Measurements from ENCODE around the gene ALG12. TPM values are rescaled to one million over a fixed set of nuclear protein-coding genes. Genes with fewer than 3 reads are reported as not detected.
"Not testable (repeated sequence)": the region's sequence is repeated elsewhere in the genome, so short reads cannot be mapped to it uniquely, and the experiment has no call there.

Gene ALG12
- polyA plus RNA-seq, 3 donors from 2014 or later: 11.7 to 26.6 (median 12.6) TPM

GRCh38 chr22:49856766-49857618 lies 61.2 kb downstream of the ALG12 start:
- Mint-ChIP-seq H3K4me1 (peaks cover 38 to 44% of the 10 kb centered on the region in 2 donors), H3K27me3 (ENCODE audit: low read depth in 3 of 3) (peaks cover 4 to 16% (median 6%) of the 10 kb centered on the region in 3 donors), H3K9me3 (no peaks in the 10 kb centered on the region), H3K27ac (peak overlapping the region in 1 of 6 donors; percentile 31), H3K36me3 (no peaks in the 10 kb centered on the region), H3K4me3 (peak overlapping the region in 1 of 5 donors; percentile 20)
- no peak for DNase-seq

- H3K36me3 Mint-ChIP-seq: peaks cover 0 to 3% (median 0%) of the 10 kb centered on the region in 3 donors
- H3K27me3 Mint-ChIP-seq (ENCODE audit: low read depth in 3 of 3): peaks cover 4 to 19% (median 6%) of the 10 kb centered on the region in 3 donors
- H3K9me3 Mint-ChIP-seq: no peaks in the 10 kb centered on the region
- peak overlapping the region in 4 of 6 donors; percentile 62 to 96 (median 94) for H3K27ac Mint-ChIP-seq
- peaks cover 36 to 46% of the 10 kb centered on the region in 2 donors for H3K4me1 Mint-ChIP-seq
- DNase-seq: no peak
- peak overlapping the region in 3 of 5 donors; percentile 91 to 95 (median 94) for H3K4me3 Mint-ChIP-seq
Measured at GRCh38 chr22:49856343-49856742, 61.9 kb downstream of the ALG12 start.

GRCh38 chr22:49855251-49855911 lies 62.9 kb downstream of the ALG12 start:
- peak overlapping the region; percentile 62 to 96 (median 95) for H3K27ac Mint-ChIP-seq
- H3K9me3 Mint-ChIP-seq: no peaks in the 10 kb centered on the region
- H3K4me1 Mint-ChIP-seq: peaks cover 40 to 55% of the 10 kb centered on the region in 2 donors
- peak in 1 of 3 donors; percentile 13 for DNase-seq
- H3K4me3 Mint-ChIP-seq: peak overlapping the region; percentile 91 to 95 (median 95)
- H3K27me3 Mint-ChIP-seq (ENCODE audit: low read depth in 3 of 3): peaks cover 7 to 25% (median 14%) of the 10 kb centered on the region in 3 donors
- peaks cover 0 to 3% (median 0%) of the 10 kb centered on the region in 3 donors for H3K36me3 Mint-ChIP-seq

GRCh38 chr22:49853981-49854831 lies 64.0 kb downstream of the ALG12 start:
- Mint-ChIP-seq H3K4me3 (peak overlapping the region; percentile 91 to 95 (median 95)), H3K9me3 (no peaks in the 10 kb centered on the region), H3K4me1 (peaks cover 46 to 54% of the 10 kb centered on the region in 2 donors), H3K27me3 (ENCODE audit: low read depth in 3 of 3) (peaks cover 11 to 27% (median 14%) of the 10 kb centered on the region in 3 donors), H3K36me3 (peaks cover 0 to 3% (median 0%) of the 10 kb centered on the region in 3 donors), H3K27ac (peak overlapping the region; percentile 87 to 96 (median 95))
- peak in 2 of 3 donors; percentile 24 to 36 for DNase-seq

- peaks cover 0 to 3% (median 0%) of the 10 kb centered on the region in 3 donors for H3K36me3 Mint-ChIP-seq
- peaks cover 11 to 27% (median 14%) of the 10 kb centered on the region in 3 donors for H3K27me3 Mint-ChIP-seq (ENCODE audit: low read depth in 3 of 3)
- peaks cover 39 to 44% of the 10 kb centered on the region in 2 donors for H3K4me1 Mint-ChIP-seq
- H3K27ac Mint-ChIP-seq: peak within 1 kb of the TSS; percentile 87 to 96 (median 95)
- H3K9me3 Mint-ChIP-seq: no peaks in the 10 kb centered on the region
- peak; percentile 100 for DNase-seq
- H3K4me3 Mint-ChIP-seq: peak within 1 kb of the TSS; percentile 91 to 95 (median 95)
Measured at GRCh38 chr22:49852898-49853894, 65.0 kb downstream of the ALG12 start, which contains the start of gene ZBED4. Gene ZBED4, plus strand, starts transcription at chr22:49853844. Its CDS starts 29,819 bp downstream, at chr22:49883663.

- H3K36me3 Mint-ChIP-seq, DNase-seq, H3K9me3 Mint-ChIP-seq: not testable (repeated sequence)
- H3K4me3 Mint-ChIP-seq: peak overlapping the region; percentile 68 to 82 (median 72)
- H3K4me1 Mint-ChIP-seq: peaks cover 42 to 44% of the 10 kb centered on the region in 2 donors
- H3K27ac Mint-ChIP-seq: peak overlapping the region; percentile 40 to 86 (median 52)
- H3K27me3 Mint-ChIP-seq (ENCODE audit: low read depth in 3 of 3): peaks cover 13 to 31% (median 14%) of the 10 kb centered on the region in 3 donors
Measured at GRCh38 chr22:49852568-49852897, 65.7 kb downstream of the ALG12 start.

- H3K27me3 Mint-ChIP-seq (ENCODE audit: low read depth in 3 of 3): peaks cover 18 to 35% (median 19%) of the 10 kb centered on the region in 3 donors
- DNase-seq: no peak
- peaks cover 39 to 40% of the 10 kb centered on the region in 2 donors for H3K4me1 Mint-ChIP-seq
- H3K9me3 Mint-ChIP-seq: no peaks in the 10 kb centered on the region
- peak overlapping the region; percentile 53 to 78 (median 74) for H3K4me3 Mint-ChIP-seq
- H3K27ac Mint-ChIP-seq: peak overlapping the region in 3 of 6 donors; percentile 40 to 83 (median 61)
- H3K36me3 Mint-ChIP-seq: peaks cover 0 to 3% (median 0%) of the 10 kb centered on the region in 3 donors
Measured at GRCh38 chr22:49850959-49851802, 67.1 kb downstream of the ALG12 start.

Other genes with a start within 250 kb of the ALG12 start
- gene BRD1, start 90.6 kb downstream of the ALG12 start, polyA plus RNA-seq: 1 to 10 TPM; 1.5 to 4.5 (median 2.1) TPM
- 1 to 10 TPM; 4.1 to 9.7 (median 4.6) TPM for gene ZBED4, start 64.6 kb downstream of the ALG12 start, polyA plus RNA-seq
- gene CRELD2, start 196 bp upstream of the ALG12 start, polyA plus RNA-seq: 10 to 100 TPM; 61.3 to 94.8 (median 76.9) TPM
- gene PIM3, start 42.3 kb upstream of the ALG12 start, polyA plus RNA-seq: 10 to 100 TPM; 14.5 to 20.6 (median 15.8) TPM
- gene IL17REL, start 94.3 kb upstream of the ALG12 start, polyA plus RNA-seq: not detected
- not detected for gene TTLL8, start 139.9 kb upstream of the ALG12 start, polyA plus RNA-seq
- 100 to 1,000 TPM in 1 of 3 donors, 10 to 100 TPM in 2; 64.8 to 123 (median 71.7) TPM for gene MLC1, start 167.0 kb upstream of the ALG12 start, polyA plus RNA-seq
- gene MOV10L1, start 171.6 kb upstream of the ALG12 start, polyA plus RNA-seq: 1 to 10 TPM in 1 of 3 donors, not detected in 2; 1.4 TPM